Measurements from ENCODE around the gene ZBTB4.

DNA sequence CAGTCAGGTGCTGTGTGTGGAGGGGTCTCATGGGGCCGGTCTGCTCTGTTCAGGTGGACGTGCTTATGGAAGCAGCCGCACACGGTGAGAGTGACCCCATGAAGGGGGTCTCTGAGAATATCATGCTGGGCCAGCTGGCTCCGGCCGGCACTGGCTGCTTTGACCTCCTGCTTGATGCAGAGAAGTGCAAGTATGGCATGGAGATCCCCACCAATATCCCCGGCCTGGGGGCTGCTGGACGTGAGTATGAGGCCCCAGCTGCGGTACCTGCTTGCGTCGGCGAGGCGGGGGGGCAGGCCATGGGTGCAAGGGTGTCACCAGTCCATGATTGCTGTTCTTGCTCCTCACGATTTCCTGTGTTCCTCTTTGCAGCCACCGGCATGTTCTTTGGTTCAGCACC lies 32.7 kb upstream of the ZBTB4 start:
- TF ChIP-seq POLR2A (IDR thresholded peaks at IDR 0.05; ENCODE audit: low read length) (no peak), GATA1 (IDR thresholded peaks at IDR 0.05; ENCODE audit: low read depth, low read length) (no peak)
